K562 (cell line): ENCODE measurements around the gene MPPED1. TPM values are rescaled to one million over a fixed set of nuclear protein-coding genes. Genes with fewer than 3 reads are reported as not detected.

ENCODE experiments used
- ATAC-seq: fragments of 200-7000 bp; cut with Tn5 transposase; 3 replicates; pipeline ENCODE4 v1.9.1; 2020; ENCODE audit warnings: moderate library complexity
- BruUV-seq: library from RNA; stranded (reverse); fragments of 400-500 nt; replicated peaks from 2 replicates; lab custom pipeline; 2021; lab: Mats Ljungman, UMichigan
- CTCF ChIA-PET: fragments of 300-600 bp; formaldehyde crosslinking; extraction: SDS; loops from one replicate; lab custom pipeline; 2021; ENCODE audit warnings: low intra/inter-chr PET ratio; lab: Yijun Ruan, JAX
- POLR2A ChIA-PET: fragments of 300-600, 350-650 bp; sonication (Branson Sonifier 250); formaldehyde crosslinking; extraction: SDS; loops from one replicate; lab custom pipeline; 2021; ENCODE audit warnings: antibody characterized with exemption, inconsistent platforms; lab: Yijun Ruan, JAX
- DNase-seq, 4 experiments: peaks; one replicate each; pipeline versions ENCODE4 v3.0.0 to v3.0.0-alpha.2; 2011 to 2018; ENCODE audit warnings: low spot score in 3 of 4, mixed read lengths in 3 of 4; ENCODE audit errors: extremely low read depth in 1 of 4
- FAIRE-seq: peaks from 2 replicates; lab custom pipeline; 2011; peaks lifted over from hg19 to GRCh38; lab: Jason Lieb, UNC
- H2AFZ ChIP-seq: 2 replicates; pipeline ENCODE4 v1.6.0; 2011; ENCODE audit warnings: low read depth, low read length, control low read depth, inconsistent platforms
- H3K27ac ChIP-seq: fragments of 200-600 bp; 3 replicates; pipeline ENCODE4 v1.8.0; 2011; ENCODE audit warnings: low read depth, mild to moderate bottlenecking, control low read depth, inconsistent platforms, low read length, moderate library complexity, mixed read lengths; ENCODE audit errors: extremely low read depth
- H3K27me3 ChIP-seq, 2 experiments: fragments of 300-600 bp in 1 of 2; 2 replicates in 1 of 2; 3 replicates in 1 of 2; pipeline versions ENCODE4 v1.6.0 to v1.8.0; 2011; ENCODE audit warnings: inconsistent platforms in 2 of 2, low read length in 2 of 2, mild to moderate bottlenecking in 1 of 2, mixed read lengths in 1 of 2, moderate library complexity in 1 of 2; ENCODE audit not compliant: control insufficient read depth in 2 of 2, insufficient read depth in 2 of 2
- H3K36me3 ChIP-seq: fragments of 300-600 bp; 3 replicates; pipeline ENCODE4 v1.8.0; 2011; ENCODE audit warnings: mild to moderate bottlenecking, low read length, inconsistent platforms; ENCODE audit not compliant: control insufficient read depth, insufficient read depth
- H3K4me1 ChIP-seq, 2 experiments: fragments of 200-600 bp in 1 of 2; replicated peaks in 1 of 2; 2 replicates in 1 of 2; 3 replicates in 1 of 2; pipeline versions ENCODE4 v1.5.1 to v1.8.0; 2011; ENCODE audit warnings: inconsistent platforms in 2 of 2, low read length in 2 of 2, mild to moderate bottlenecking in 1 of 2, mixed read lengths in 1 of 2, moderate library complexity in 1 of 2; ENCODE audit not compliant: control insufficient read depth in 2 of 2, insufficient read depth in 2 of 2
- H3K4me2 ChIP-seq: 2 replicates; pipeline ENCODE4 v1.6.1; 2011; ENCODE audit warnings: low read length, control low read depth, inconsistent platforms, mixed read lengths; ENCODE audit not compliant: insufficient read depth
- H3K4me3 ChIP-seq: fragments of 200-600 bp; sonication (generic), shearing (Covaris generic); 2 replicates; pipeline ENCODE4 v1.5.1; 2016; ENCODE audit warnings: control low read depth, inconsistent platforms
- H3K79me2 ChIP-seq: fragments of 200-600 bp; 3 replicates; pipeline ENCODE4 v1.8.0; 2011; ENCODE audit warnings: low read length, inconsistent platforms; ENCODE audit not compliant: control insufficient read depth, insufficient read depth
- H3K9ac ChIP-seq, 2 experiments: 2 replicates each; pipeline versions ENCODE4 v1.6.0 to v1.6.1; 2011; ENCODE audit warnings: low read depth in 2 of 2, low read length in 2 of 2, control low read depth in 1 of 2, inconsistent platforms in 1 of 2, mild to moderate bottlenecking in 1 of 2, mixed read lengths in 1 of 2; ENCODE audit not compliant: insufficient read depth in 1 of 2
- H3K9me1 ChIP-seq: one replicate; pipeline ENCODE4 v1.6.0; 2011; ENCODE audit warnings: inconsistent platforms, mild to moderate bottlenecking, low read length, moderate library complexity; ENCODE audit not compliant: control insufficient read depth, insufficient read depth
- H3K9me3 ChIP-seq: replicated peaks from 2 replicates; pipeline ENCODE4 v1.5.1; 2011; ENCODE audit warnings: low read depth, low read length, inconsistent platforms; ENCODE audit not compliant: control insufficient read depth, insufficient read depth
- H4K20me1 ChIP-seq: replicated peaks from 2 replicates; pipeline ENCODE4 v1.6.1; 2011; ENCODE audit warnings: low read length, inconsistent platforms, mixed read lengths; ENCODE audit not compliant: control insufficient read depth, insufficient read depth
- ASH1L ChIP-seq: fragments of 450-650 bp; IDR thresholded peaks from 2 replicates; pipeline ENCODE4 v1.6.1; 2018; ENCODE audit warnings: borderline replicate concordance, mild to moderate bottlenecking, low read depth; ENCODE audit not compliant: partially characterized antibody
- FOXP4 ChIP-seq: sonication (generic); formaldehyde crosslinking; IDR thresholded peaks from 2 replicates; pipeline ENCODE4 v1.8.0; 2022; ENCODE audit warnings: mild to moderate bottlenecking, missing genetic modification reagents, borderline replicate concordance
- HDAC1 ChIP-seq, 2 experiments: fragments of 450-650 bp; IDR thresholded peaks; 2 replicates each; pipeline ENCODE4 v1.6.1; 2016 to 2017; ENCODE audit warnings: inconsistent platforms in 1 of 2, mild to moderate bottlenecking in 1 of 2, moderate library complexity in 1 of 2
- MYBL2 ChIP-seq, 2 experiments: fragments of 450-650 bp in 1 of 2; sonication (generic) in 1 of 2; formaldehyde crosslinking in 1 of 2; IDR thresholded peaks; 2 replicates each; pipeline versions ENCODE4 v1.6.1 to v1.8.1; 2017 to 2022; ENCODE audit warnings: borderline replicate concordance in 1 of 2, inconsistent platforms in 1 of 2, low read depth in 1 of 2, mild to moderate bottlenecking in 1 of 2, missing genetic modification reagents in 1 of 2, moderate library complexity in 1 of 2
- MYNN ChIP-seq, 2 experiments: sonication (generic); formaldehyde crosslinking in 1 of 2; IDR thresholded peaks; 2 replicates each; pipeline versions ENCODE4 v1.5.0 to v1.6.1; 2016 to 2020; ENCODE audit warnings: antibody characterized with exemption in 1 of 2, missing genetic modification reagents in 1 of 2
- PHTF2 ChIP-seq: fragments of 250-450 bp; sonication (Bioruptor Pico); IDR thresholded peaks from 2 replicates; pipeline ENCODE4 v1.5.0; 2021; ENCODE audit warnings: mild to moderate bottlenecking
- SIRT6 ChIP-seq: IDR thresholded peaks from one replicate; pipeline ENCODE4 v1.6.1; 2012; ENCODE audit warnings: low read depth, mild to moderate bottlenecking, control low read depth, inconsistent platforms, low read length, moderate library complexity
- SREBF2 ChIP-seq: sonication (generic); formaldehyde crosslinking; IDR thresholded peaks from 2 replicates; pipeline ENCODE4 v1.4.0; 2020; ENCODE audit warnings: mild to moderate bottlenecking, missing genetic modification reagents
- STAT6 ChIP-seq: sonication (generic); formaldehyde crosslinking; IDR thresholded peaks from 2 replicates; pipeline ENCODE4 v1.8.1; 2023; ENCODE audit warnings: mild to moderate bottlenecking, missing genetic modification reagents
- TAL1 ChIP-seq: fragments of 450-650 bp; IDR thresholded peaks from 2 replicates; pipeline ENCODE4 v1.6.1; 2016; ENCODE audit warnings: mild to moderate bottlenecking
- TBL1XR1 ChIP-seq, 2 experiments: IDR thresholded peaks; 2 replicates each; pipeline ENCODE4 v1.6.1; 2012; ENCODE audit warnings: improper control_type of control experiment in 2 of 2, low read length in 2 of 2, mild to moderate bottlenecking in 1 of 2
- ZBTB5 ChIP-seq: fragments of 450-650 bp; IDR thresholded peaks from 2 replicates; pipeline ENCODE4 v1.6.1; 2017; ENCODE audit warnings: antibody characterized with exemption
- ZBTB7A ChIP-seq: IDR thresholded peaks from 2 replicates; pipeline ENCODE4 v1.6.1; 2011; ENCODE audit warnings: low read depth, mild to moderate bottlenecking, low read length, moderate library complexity, borderline replicate concordance; ENCODE audit not compliant: control insufficient read depth
- ZNF280A ChIP-seq: fragments of 450-650 bp; IDR thresholded peaks from 2 replicates; pipeline ENCODE4 v1.6.1; 2018; ENCODE audit warnings: mild to moderate bottlenecking, low read depth; ENCODE audit not compliant: partially characterized antibody
- WGBS: fragments of 100-300 bp; shearing (Covaris generic); methylation state at CpG from one replicate; pipeline ENCODE4 v1.1.6; 2016; ENCODE audit warnings: low coverage, mixed read lengths; ENCODE audit not compliant: insufficient coverage; ENCODE audit errors: missing lambda C conversion rate; 5-methylcytosine and 5-hydroxymethylcytosine counted together
- in situ Hi-C: fragments of 300-500 bp; cut with MboI; formaldehyde crosslinking; loops from 4 replicates; pipeline ENCODE4 v1.15.0; 2018; ENCODE audit warnings: inconsistent platforms, mixed read lengths
- intact Hi-C: fragments of 100-400 bp; cut with micrococcal nuclease; formaldehyde crosslinking; loops from 2 replicates; pipeline ENCODE4 v1.14.2; 2022
- polyA plus RNA-seq, 8 experiments: library from polyadenylated mRNA; depleted of rRNA in 4 of 8; stranded (reverse) in 5 of 8; unstranded in 3 of 8; fragments of >200 nt; fragmentation: Nextera tagmentation in 2 of 8; fragmentation: Illumina TruSeq in 1 of 8; extraction: Ambion mirVana in 2 of 8; extraction: Trizol in 1 of 8; gene quantifications; 2 replicates each; pipeline versions ENCODE4 v1.2.1 to v1.2.3, GENCODE V29; 2011 to 2014; ENCODE audit warnings: inconsistent platforms in 1 of 8, missing spikeins in 1 of 8
- total RNA-seq, 7 experiments: library from RNA; depleted of rRNA in 6 of 7; stranded (reverse); fragments of >200 nt in 6 of 7; fragmentation: Illumina TruSeq in 2 of 7; extraction: Trizol in 2 of 7; gene quantifications; 2 replicates each; pipeline versions ENCODE4 v1.2.1 to v1.2.3, GENCODE V29; 2011 to 2021; ENCODE audit warnings: low replicate concordance in 1 of 7

Gene MPPED1
- total and polyA plus RNA-seq, 9 of the 15 experiments (the other 6 are each of a cell fraction or from before 2014, with no cell fraction given): not detected

- no peak overlapping the region for H3K27ac ChIP-seq
- 3% methylated on average over 9 of the region's 9 CpGs for whole genome bisulfite sequencing
- BruUV-seq: no TSS peak
- H3K4me2 ChIP-seq: no peak overlapping the region
- ChIA-PET POLR2A (no interaction called here), CTCF (no interaction called here)
- in situ Hi-C loops: loop anchor here (10.0 kb wide), 1 partner anchor 95 kb away; no protein-coding TSS in a partner anchor
- H3K36me3 ChIP-seq: no peaks in the 10 kb centered on the region
- H3K4me1 ChIP-seq: no peaks in the 10 kb centered on the region
- H2AFZ ChIP-seq: no peak overlapping the region
- no peak overlapping the region for H3K9ac ChIP-seq
- ATAC-seq: no peak
- H3K9me1 ChIP-seq: no peaks in the 10 kb centered on the region
- intact Hi-C loops: no loop called here
- no peaks in the 10 kb centered on the region for H4K20me1 ChIP-seq
- H3K4me3 ChIP-seq: no peak overlapping the region
- no peaks in the 10 kb centered on the region for H3K79me2 ChIP-seq
- no peak for DNase-seq
- H3K9me3 ChIP-seq: no peaks in the 10 kb centered on the region
- FAIRE-seq: no peak
- H3K27me3 ChIP-seq: no peaks in the 10 kb centered on the region; a peak in 1 of 5 replicates
- TF ChIP-seq SIRT6 (no peak), ZBTB5 (no peak), TAL1 (no peak), TBL1XR1 (IDR thresholded peaks at IDR 0.05; ENCODE audit: low read length in 2 of 2) (no peak), ASH1L (no peak), HDAC1 (IDR thresholded peaks at IDR 0.05) (no peak), ZBTB7A (no peak), PHTF2 (CRISPR knock-in tag) (no peak), SREBF2 (no peak), FOXP4 (CRISPR knock-in tag) (no peak), STAT6 (CRISPR knock-in tag) (no peak), MYBL2 (IDR thresholded peaks at IDR 0.05; ENCODE audit: low read depth) (no peak), MYBL2 (CRISPR knock-in tag; IDR thresholded peaks at IDR 0.05; ENCODE audit: borderline replicate concordance) (no peak), MYNN (IDR thresholded peaks at IDR 0.05) (no peak), MYNN (CRISPR knock-in tag; IDR thresholded peaks at IDR 0.05) (no peak), ZNF280A (no peak)
Measured at GRCh38 chr22:43370036-43370435, 41.8 kb upstream of the MPPED1 start.
